Stimulated activated CD8-positive, alpha-beta memory T cell treated with anti-CD3 and anti-CD28 coated beads, Interleukin-2, amount 100 ng/mL, for 48 hours (primary cell): ENCODE results near the gene UBE2O.

Experiments
- DNase-seq, 2 donors: peaks; one replicate each; pipeline ENCODE4 v3.0.0-alpha.2; 2020; ENCODE audit warnings: low read depth in 2 of 2

Gene UBE2O

GRCh38 chr17:76439314-76439928 lies 13.5 kb downstream of the UBE2O start:
- no peak for DNase-seq

- no peak for DNase-seq
These were observed 14.0 kb downstream of the UBE2O start for GRCh38 chr17:76438906-76439305.

- DNase-seq, result no peak
These were observed 15.2 kb downstream of the UBE2O start for GRCh38 chr17:76437467-76438402.

GRCh38 chr17:76435751-76436150 lies 17.2 kb downstream of the UBE2O start:
- DNase-seq, result no peak

GRCh38 chr17:76434870-76435269 lies 18.1 kb downstream of the UBE2O start:
- DNase-seq, result no peak

GRCh38 chr17:76433693-76434092 lies 19.3 kb downstream of the UBE2O start:
- no peak for DNase-seq

GRCh38 chr17:76432712-76433336 lies 20.1 kb downstream of the UBE2O start:
- no peak for DNase-seq

GRCh38 chr17:76432004-76432403 lies 20.9 kb downstream of the UBE2O start:
- DNase-seq, result no peak

GRCh38 chr17:76431509-76431908 lies 21.4 kb downstream of the UBE2O start:
- DNase-seq, result no peak

- DNase-seq, result no peak
These were observed 24.4 kb downstream of the UBE2O start for GRCh38 chr17:76428511-76428910.

- DNase-seq, result no peak
These were observed 25.3 kb downstream of the UBE2O start for GRCh38 chr17:76427501-76428231.

- no peak for DNase-seq
These were observed 26.1 kb downstream of the UBE2O start for GRCh38 chr17:76426853-76427252.

GRCh38 chr17:76422860-76423259 lies 30.1 kb downstream of the UBE2O start:
- no peak for DNase-seq

GRCh38 chr17:76422406-76422805 lies 30.5 kb downstream of the UBE2O start:
- no peak for DNase-seq

GRCh38 chr17:76421044-76421407 lies 31.9 kb downstream of the UBE2O start:
- no peak for DNase-seq

GRCh38 chr17:76420356-76421043 lies 32.5 kb downstream of the UBE2O start:
- DNase-seq, result no peak

GRCh38 chr17:76419576-76420260 lies 33.2 kb downstream of the UBE2O start:
- DNase-seq, result no peak

- no peak for DNase-seq
These were observed 35.3 kb downstream of the UBE2O start for GRCh38 chr17:76417499-76418143.

- DNase-seq, result no peak
These were observed 36.1 kb downstream of the UBE2O start for GRCh38 chr17:76416899-76417298.

GRCh38 chr17:76416457-76416856 lies 36.5 kb downstream of the UBE2O start:
- no peak for DNase-seq
